ENCODE data around the gene MYO3B.

DNA sequence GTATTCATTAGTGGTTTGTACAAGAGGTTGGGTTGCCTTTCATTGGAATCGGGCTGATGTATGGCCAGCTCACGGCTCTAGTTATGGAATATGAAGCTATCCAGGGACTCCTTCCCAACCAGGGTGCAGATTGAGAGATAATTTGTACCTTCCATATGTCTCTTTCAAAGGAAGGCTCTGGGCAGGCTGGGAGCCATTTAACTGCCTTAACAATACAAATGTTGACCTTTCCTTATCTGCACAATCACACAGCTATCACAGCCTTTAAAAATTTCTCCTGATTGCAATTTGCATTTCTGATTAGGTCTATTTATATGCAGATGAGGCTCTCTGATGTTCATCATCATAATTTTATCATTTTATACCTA lies 58.7 kb downstream of the MYO3B start:
- TF ChIP-seq POLR2A (IDR thresholded peaks at IDR 0.05; ENCODE audit: low read depth, low read length) (no peak), SPI1 (IDR thresholded peaks at IDR 0.05; ENCODE audit: low read depth, low read length) (no peak)

All from GM12891 (cell line).